Measurements from ENCODE around the gene LRRC1. TPM values are rescaled to one million over a fixed set of nuclear protein-coding genes. Genes with fewer than 3 reads are reported as not detected.

LRRC1 gene
- total RNA-seq, 1 donor from 2014 or later, result 9.3 TPM

DNA sequence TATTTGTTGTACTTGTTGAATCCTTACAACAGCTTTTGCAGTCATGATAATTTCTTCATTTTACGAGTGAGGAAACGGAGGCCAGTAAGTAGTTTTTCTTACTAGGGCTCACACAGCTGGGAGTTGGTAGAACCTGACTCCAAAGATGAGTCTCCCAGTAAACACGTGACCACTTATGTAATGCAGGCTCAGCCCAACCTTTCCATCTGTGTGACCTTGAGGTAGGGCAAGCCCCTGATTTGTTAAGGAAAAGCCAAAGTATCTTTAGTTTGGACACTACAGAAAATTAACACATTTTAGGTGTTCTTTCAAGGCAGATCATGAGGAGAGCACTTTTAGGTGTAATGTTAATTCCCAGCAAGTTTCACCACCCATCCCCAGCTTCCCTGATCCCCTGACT, 111.3 kb downstream of the LRRC1 start:
- DNase-seq (ENCODE audit: low read depth), result no peak
- no peak overlapping the region for H3K4me3 ChIP-seq (ENCODE audit: low read depth, low read length)
- TF ChIP-seq CTCF (conservative IDR thresholded peaks at IDR 0.05; ENCODE audit: low read depth, low read length), result no peak

DNA sequence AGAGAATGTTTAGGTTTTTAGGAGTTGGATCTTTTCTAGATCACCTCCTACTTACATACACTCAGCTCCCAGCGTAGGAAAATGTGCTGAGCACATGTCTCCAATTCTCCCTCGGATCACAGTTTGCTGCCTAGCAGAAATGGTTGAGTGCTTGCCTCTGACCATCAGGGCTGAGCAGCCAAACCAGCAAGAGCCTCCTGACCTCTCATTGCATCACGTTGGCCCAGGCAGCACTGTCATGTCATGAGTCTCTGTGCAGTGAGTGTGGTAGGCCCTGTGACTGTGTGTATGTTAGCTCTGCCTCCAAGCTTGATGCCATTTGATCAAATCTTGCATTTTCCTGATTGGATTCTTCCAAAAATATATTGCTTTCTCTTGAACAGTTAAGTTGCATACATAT, 112.0 kb downstream of the LRRC1 start:
- DNase-seq (ENCODE audit: low read depth), result peak; percentile 83
- H3K4me3 ChIP-seq (ENCODE audit: low read depth, low read length), result no peak overlapping the region
- TF ChIP-seq CTCF (conservative IDR thresholded peaks at IDR 0.05; ENCODE audit: low read depth, low read length), result no peak

GRCh38 chr6:53910834-53911233, 116.0 kb downstream of the LRRC1 start:
- no peak overlapping the region for H3K4me3 ChIP-seq (ENCODE audit: low read depth, low read length)
- TF ChIP-seq CTCF (conservative IDR thresholded peaks at IDR 0.05; ENCODE audit: low read depth, low read length), result no peak
- DNase-seq (ENCODE audit: low read depth), result no peak

- H3K4me3 ChIP-seq (ENCODE audit: low read depth, low read length), result no peak overlapping the region
- TF ChIP-seq CTCF (conservative IDR thresholded peaks at IDR 0.05; ENCODE audit: low read depth, low read length), result no peak
- DNase-seq (ENCODE audit: low read depth), result no peak
Measured at GRCh38 chr6:53912661-53913060, 117.9 kb downstream of the LRRC1 start.

DNA sequence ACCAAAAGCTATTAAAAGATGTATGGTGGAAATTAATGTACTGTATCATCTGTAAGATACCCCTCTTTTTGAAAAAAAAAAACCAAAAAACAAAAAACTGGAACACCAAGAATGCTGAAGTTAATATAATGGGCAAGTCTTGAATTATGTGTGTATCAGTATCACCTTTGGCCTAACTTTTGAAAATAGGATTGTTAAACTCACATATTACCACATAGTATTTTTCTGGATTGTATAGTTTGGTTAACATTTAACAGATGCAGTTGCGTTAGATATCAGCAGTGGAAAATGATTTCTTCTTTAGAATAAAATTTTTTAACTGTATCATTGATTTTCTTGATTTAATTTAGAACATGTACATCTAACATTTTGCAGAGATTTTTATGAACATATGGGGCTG, 118.5 kb downstream of the LRRC1 start:
- no peak overlapping the region for H3K4me3 ChIP-seq (ENCODE audit: low read depth, low read length)

GRCh38 chr6:53915026-53915691, 120.4 kb downstream of the LRRC1 start:
- TF ChIP-seq CTCF (conservative IDR thresholded peaks at IDR 0.05; ENCODE audit: low read depth, low read length), result no peak
- no peak for DNase-seq (ENCODE audit: low read depth)
- no peak overlapping the region for H3K4me3 ChIP-seq (ENCODE audit: low read depth, low read length)

More for the DNA sequence above, 118.5 kb downstream of the LRRC1 start:
- TF ChIP-seq CTCF (conservative IDR thresholded peaks at IDR 0.05; ENCODE audit: low read depth, low read length), result no peak
- DNase-seq (ENCODE audit: low read depth), result no peak

DNA sequence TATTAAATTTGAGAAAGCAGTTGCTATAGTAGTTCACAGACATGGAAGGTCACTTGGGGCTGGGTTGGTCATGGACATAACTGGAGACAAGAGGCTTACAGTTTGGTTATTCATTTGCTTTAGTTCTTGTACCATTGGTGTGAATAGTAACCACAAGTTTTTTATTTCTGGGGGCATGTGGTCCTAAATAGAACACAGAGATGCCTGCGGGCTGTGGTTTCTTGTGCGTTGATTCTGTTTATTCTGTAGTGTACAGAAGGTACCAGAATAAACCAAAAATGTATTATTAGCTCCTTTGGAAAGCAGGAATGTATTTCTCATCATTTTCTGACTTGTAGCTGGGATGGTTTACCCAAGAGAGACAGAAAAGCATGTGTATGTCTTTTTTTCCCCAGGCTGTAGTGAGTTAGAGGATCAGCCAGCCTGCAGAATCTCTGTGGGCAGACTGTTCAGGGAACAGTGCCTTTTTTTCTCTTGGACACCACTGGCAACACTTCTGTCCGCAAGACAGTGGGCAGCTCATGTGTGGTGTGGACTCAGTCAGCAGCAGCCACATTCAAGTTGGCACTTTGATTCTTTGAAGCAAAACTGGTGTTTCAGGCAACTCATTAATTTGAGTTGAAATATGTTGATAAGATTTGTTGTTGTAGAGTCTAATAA, 122.1 kb downstream of the LRRC1 start:
- no peak for TF ChIP-seq CTCF (conservative IDR thresholded peaks at IDR 0.05; ENCODE audit: low read depth, low read length)
- no peak overlapping the region for H3K4me3 ChIP-seq (ENCODE audit: low read depth, low read length)
- no peak for DNase-seq (ENCODE audit: low read depth)
